IMR-90 (cell line): ENCODE measurements around the gene SYCP3. TPM values are rescaled to one million over a fixed set of nuclear protein-coding genes. Genes with fewer than 3 reads are reported as not detected.

Source experiments
- ATAC-seq: fragments of 200-7000 bp; cut with Tn5 transposase; 2 replicates; pipeline ENCODE4 v1.9.1; 2020; ENCODE audit warnings: low read depth, mild to moderate bottlenecking, moderate library complexity
- BruUV-seq: library from RNA; stranded (reverse); fragments of 400-500 nt; replicated peaks from 2 replicates; lab custom pipeline; 2021; lab: Mats Ljungman, UMichigan
- CTCF ChIA-PET: fragments of 300-600 bp; formaldehyde crosslinking; extraction: SDS; loops from one replicate; lab custom pipeline; 2021; ENCODE audit warnings: antibody characterized with exemption; lab: Yijun Ruan, JAX
- POLR2A ChIA-PET: fragments of 300-600 bp; sonication (Branson Sonifier 250); formaldehyde crosslinking; loops from one replicate; lab custom pipeline; 2022; ENCODE audit warnings: antibody characterized with exemption; ENCODE audit not compliant: unreplicated experiment; lab: Charles Lee
- DNase-seq: peaks from one replicate; pipeline ENCODE4 v3.0.0; 2013
- H2AFZ ChIP-seq: replicated peaks from 2 replicates; pipeline ENCODE3; 2013; ENCODE audit warnings: low read length, mild to moderate bottlenecking; ENCODE audit not compliant: poor library complexity
- H2AK5ac ChIP-seq: 2 replicates; pipeline ENCODE4 v1.6.1; 2013; ENCODE audit warnings: low read depth, low read length, inconsistent platforms
- H2AK9ac ChIP-seq: replicated peaks from 2 replicates; pipeline ENCODE3; 2013; ENCODE audit warnings: mild to moderate bottlenecking, low read depth, low read length, moderate library complexity; ENCODE audit not compliant: poor library complexity
- H2BK120ac ChIP-seq: 2 replicates; pipeline ENCODE4 v1.6.1; 2013; ENCODE audit warnings: low read depth, low read length, inconsistent platforms
- H2BK15ac ChIP-seq: 3 replicates; pipeline ENCODE4 v1.6.1; 2013; ENCODE audit warnings: low read depth, low read length, inconsistent platforms
- H2BK20ac ChIP-seq: 2 replicates; pipeline ENCODE4 v1.6.1; 2013; ENCODE audit warnings: low read depth, mild to moderate bottlenecking, inconsistent platforms, low read length, moderate library complexity
- H2BK5ac ChIP-seq: 2 replicates; pipeline ENCODE4 v1.6.1; 2013; ENCODE audit warnings: mild to moderate bottlenecking, low read depth, low read length, inconsistent platforms; ENCODE audit not compliant: poor library complexity, severe bottlenecking
- H3K14ac ChIP-seq: replicated peaks from 2 replicates; pipeline ENCODE4 v1.6.1; 2013; ENCODE audit warnings: low read depth, low read length, inconsistent platforms
- H3K18ac ChIP-seq: 2 replicates; pipeline ENCODE4 v1.6.1; 2013; ENCODE audit warnings: low read depth, low read length, control low read depth
- H3K23ac ChIP-seq: 2 replicates; pipeline ENCODE4 v1.6.1; 2013; ENCODE audit warnings: low read depth, low read length, inconsistent platforms
- H3K27ac ChIP-seq: 2 replicates; pipeline ENCODE4 v1.5.1; 2013; ENCODE audit warnings: mild to moderate bottlenecking, control low read depth, low read length; ENCODE audit not compliant: insufficient read depth
- H3K27me3 ChIP-seq: 2 replicates; pipeline ENCODE4 v1.6.1; 2013; ENCODE audit warnings: low read length; ENCODE audit not compliant: control insufficient read depth, insufficient read depth
- H3K36me3 ChIP-seq: 2 replicates; pipeline ENCODE4 v1.6.1; 2013; ENCODE audit warnings: low read length, mixed read lengths; ENCODE audit not compliant: control insufficient read depth, insufficient read depth
- H3K4ac ChIP-seq: 2 replicates; pipeline ENCODE4 v1.6.1; 2013; ENCODE audit warnings: low read depth, low read length, inconsistent platforms
- H3K4me1 ChIP-seq: 2 replicates; pipeline ENCODE4 v1.6.1; 2013; ENCODE audit warnings: low read length, mixed read lengths; ENCODE audit not compliant: control insufficient read depth, insufficient read depth
- H3K4me2 ChIP-seq: 2 replicates; pipeline ENCODE4 v1.6.1; 2013; ENCODE audit warnings: low read depth, mild to moderate bottlenecking, control low read depth, low read length, moderate library complexity
- H3K4me3 ChIP-seq: 2 replicates; pipeline ENCODE4 v1.5.1; 2013; ENCODE audit warnings: low read depth, mild to moderate bottlenecking, control low read depth, low read length, moderate library complexity; ENCODE audit not compliant: insufficient read depth
- H3K56ac ChIP-seq: 2 replicates; pipeline ENCODE4 v1.6.1; 2013; ENCODE audit warnings: low read length, inconsistent platforms; ENCODE audit not compliant: insufficient read depth; ENCODE audit errors: extremely low read depth
- H3K79me1 ChIP-seq, 2 experiments: 2 replicates each; pipeline ENCODE4 v1.6.1; 2013; ENCODE audit warnings: low read length in 2 of 2, inconsistent platforms in 1 of 2, low read depth in 1 of 2
- H3K9ac ChIP-seq: 2 replicates; pipeline ENCODE4 v1.6.1; 2013; ENCODE audit warnings: low read depth, low read length, control low read depth
- H3K9me1 ChIP-seq: 2 replicates; pipeline ENCODE4 v1.6.1; 2013; ENCODE audit warnings: low read length, inconsistent platforms; ENCODE audit not compliant: insufficient read depth
- H3K9me3 ChIP-seq: 2 replicates; pipeline ENCODE4 v1.6.1; 2013; ENCODE audit warnings: low read length; ENCODE audit not compliant: control insufficient read depth, insufficient read depth
- H4K20me1 ChIP-seq: 2 replicates; pipeline ENCODE4 v1.6.1; 2013; ENCODE audit warnings: low read length, inconsistent platforms; ENCODE audit not compliant: insufficient read depth
- H4K5ac ChIP-seq: 2 replicates; pipeline ENCODE4 v1.6.1; 2013; ENCODE audit warnings: mild to moderate bottlenecking, low read depth, low read length, control low read depth
- H4K8ac ChIP-seq, 2 experiments: 2 replicates each; pipeline ENCODE4 v1.6.1; 2013; ENCODE audit warnings: low read depth in 2 of 2, low read length in 2 of 2, control low read depth in 1 of 2, inconsistent platforms in 1 of 2
- H4K91ac ChIP-seq: 2 replicates; pipeline ENCODE4 v1.6.1; 2013; ENCODE audit warnings: low read depth, low read length, inconsistent platforms; ENCODE audit not compliant: insufficient read depth
- CHD1 ChIP-seq: IDR thresholded peaks from 2 replicates; pipeline ENCODE4 v1.6.1; 2012; ENCODE audit warnings: low read depth, low read length, improper control_type of control experiment
- RFX5 ChIP-seq: IDR thresholded peaks from 2 replicates; pipeline ENCODE4 v1.8.0; 2012; ENCODE audit warnings: low read depth, mild to moderate bottlenecking, low read length, moderate library complexity
- SMC3 ChIP-seq: fragments of 150-350 bp; IDR thresholded peaks from 2 replicates; pipeline ENCODE4 v1.6.1; 2016; ENCODE audit warnings: low read depth, mild to moderate bottlenecking, antibody characterized with exemption, low read length, moderate library complexity
- WGBS, 2 experiments: methylation state at CpG; one replicate each; pipeline versions ENCODE4 v1.1.5 to v1.1.7; 2013; ENCODE audit warnings: missing lambda C conversion rate in 2 of 2; ENCODE audit not compliant: insufficient read length in 1 of 2; ENCODE audit errors: extremely low coverage in 2 of 2; 5-methylcytosine and 5-hydroxymethylcytosine counted together
- dilution Hi-C: fragments of 300-500 bp; cut with HindIII; formaldehyde crosslinking; loops from one replicate; pipeline ENCODE4 v1.14.3; 2018; ENCODE audit warnings: low sequenced_read_pairs; ENCODE audit not compliant: unreplicated experiment
- in situ Hi-C: fragments of 300-500 bp; cut with MboI; formaldehyde crosslinking; loops from 3 replicates; pipeline ENCODE4 v1.14.3; 2019; ENCODE audit warnings: low sequenced_read_pairs, inconsistent platforms, mixed read lengths
- intact Hi-C: fragments of 100-400 bp; cut with micrococcal nuclease; formaldehyde crosslinking; loops from 2 replicates; pipeline ENCODE4 v1.10.0; 2022
- polyA plus RNA-seq, 3 experiments: library from polyadenylated mRNA; depleted of rRNA; stranded (reverse); fragments of >200 nt; gene quantifications; 2 replicates each; pipeline ENCODE4 v1.2.3, GENCODE V29; 2012; ENCODE audit warnings: low replicate concordance in 1 of 3
- total RNA-seq: library from RNA; depleted of rRNA; stranded (reverse); fragments of >200 nt; gene quantifications from 2 replicates; pipeline ENCODE4 v1.2.3, GENCODE V29; 2012

SYCP3 gene
- total and polyA plus RNA-seq, 2 of the 4 experiments (the other 2 are of a cell fraction): 0.07 TPM; not detected in 1

DNA sequence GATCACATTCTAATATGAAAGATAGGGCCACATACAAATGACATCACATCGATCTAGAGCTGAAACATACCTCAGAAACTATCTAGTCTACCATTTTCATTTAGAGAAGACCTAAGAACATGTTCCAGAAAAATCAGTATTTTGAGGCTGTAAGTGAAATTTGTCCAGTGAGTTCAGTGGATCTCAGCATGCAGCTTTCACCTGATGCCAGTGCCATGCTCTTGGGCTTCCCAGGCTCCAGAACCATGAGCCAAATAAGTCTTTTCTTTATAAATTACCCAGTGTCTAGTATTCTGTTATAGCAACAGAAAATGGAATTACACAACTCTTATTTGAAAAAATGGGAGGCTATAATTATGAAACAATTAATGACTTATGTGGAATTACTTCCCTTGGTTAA is 32.9 kb downstream of the SYCP3 start:
- H2AK5ac ChIP-seq: no peak overlapping the region
- H2BK15ac ChIP-seq: no peak overlapping the region
- intact Hi-C loops (no loop called here), in situ Hi-C loops (no loop called here), dilution Hi-C loops (no loop called here)
- BruUV-seq: no TSS peak
- no peaks in the 10 kb centered on the region for H3K9me1 ChIP-seq
- no peak overlapping the region for H2BK5ac ChIP-seq
- H4K8ac ChIP-seq: no peak overlapping the region
- H3K4me1 ChIP-seq: no peaks in the 10 kb centered on the region
- H3K4me2 ChIP-seq: no peak overlapping the region
- peaks cover 11 to 25% of the 10 kb centered on the region in 2 experiments; a peak in 3 of 4 replicates for H3K79me1 ChIP-seq
- H3K18ac ChIP-seq: no peak overlapping the region
- H2AK9ac ChIP-seq: no peak overlapping the region
- no peak overlapping the region for H4K5ac ChIP-seq
- no peak overlapping the region for H3K14ac ChIP-seq
- no peaks in the 10 kb centered on the region for H3K9me3 ChIP-seq
- no peaks in the 10 kb centered on the region for H3K27me3 ChIP-seq
- CTCF ChIA-PET: interaction anchor here (1.0 kb wide), 1 partner anchor 16 kb away, joined by 3 read pairs; no protein-coding TSS in a partner anchor
- H3K4ac ChIP-seq: no peak overlapping the region
- H3K9ac ChIP-seq: no peak overlapping the region
- H2BK20ac ChIP-seq: no peak overlapping the region
- no peak overlapping the region for H3K27ac ChIP-seq
- no CpG with 5 or more reads among the region's 1 CpG for WGBS, 2 experiments
- H3K36me3 ChIP-seq: no peaks in the 10 kb centered on the region
- ATAC-seq: no peak
- H4K20me1 ChIP-seq: peaks cover 4% of the 10 kb centered on the region; the same call in 1 of the 2 replicates
- H3K56ac ChIP-seq: no peak overlapping the region
- POLR2A ChIA-PET: no interaction called here
- H3K4me3 ChIP-seq: no peak overlapping the region
- H2AFZ ChIP-seq: no peak overlapping the region
- DNase-seq: no peak
- TF ChIP-seq CHD1 (no peak), RFX5 (no peak), SMC3 (no peak)
- H3K23ac ChIP-seq: no peak overlapping the region
- H4K91ac ChIP-seq: no peak overlapping the region
- H2BK120ac ChIP-seq: no peak overlapping the region
